ENCODE results near the gene ADPRS.

ADPRS gene

DNA sequence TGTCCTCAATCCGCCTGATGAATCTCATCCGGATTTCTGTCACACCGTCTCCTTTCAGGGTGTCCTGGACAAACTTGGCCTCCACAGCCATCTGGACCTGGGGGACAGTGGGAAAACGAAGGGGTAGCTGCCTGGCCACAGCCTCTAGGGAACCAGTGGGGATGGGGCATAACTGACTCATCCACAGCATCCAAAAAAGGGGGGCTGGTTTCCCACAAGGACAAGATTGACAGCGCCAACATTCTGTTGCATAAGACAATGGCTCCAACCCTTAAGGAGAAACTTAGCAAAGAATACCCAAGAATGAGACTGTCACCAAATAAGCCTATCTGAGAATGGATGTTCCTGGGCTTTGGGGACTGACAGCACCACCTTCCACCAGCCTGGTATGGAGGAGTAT, 48.5 kb downstream of the ADPRS start:
- H3K4me3 ChIP-seq (ENCODE audit: low read depth, low read length) = no peak overlapping the region
- TF ChIP-seq, protein P1, sequence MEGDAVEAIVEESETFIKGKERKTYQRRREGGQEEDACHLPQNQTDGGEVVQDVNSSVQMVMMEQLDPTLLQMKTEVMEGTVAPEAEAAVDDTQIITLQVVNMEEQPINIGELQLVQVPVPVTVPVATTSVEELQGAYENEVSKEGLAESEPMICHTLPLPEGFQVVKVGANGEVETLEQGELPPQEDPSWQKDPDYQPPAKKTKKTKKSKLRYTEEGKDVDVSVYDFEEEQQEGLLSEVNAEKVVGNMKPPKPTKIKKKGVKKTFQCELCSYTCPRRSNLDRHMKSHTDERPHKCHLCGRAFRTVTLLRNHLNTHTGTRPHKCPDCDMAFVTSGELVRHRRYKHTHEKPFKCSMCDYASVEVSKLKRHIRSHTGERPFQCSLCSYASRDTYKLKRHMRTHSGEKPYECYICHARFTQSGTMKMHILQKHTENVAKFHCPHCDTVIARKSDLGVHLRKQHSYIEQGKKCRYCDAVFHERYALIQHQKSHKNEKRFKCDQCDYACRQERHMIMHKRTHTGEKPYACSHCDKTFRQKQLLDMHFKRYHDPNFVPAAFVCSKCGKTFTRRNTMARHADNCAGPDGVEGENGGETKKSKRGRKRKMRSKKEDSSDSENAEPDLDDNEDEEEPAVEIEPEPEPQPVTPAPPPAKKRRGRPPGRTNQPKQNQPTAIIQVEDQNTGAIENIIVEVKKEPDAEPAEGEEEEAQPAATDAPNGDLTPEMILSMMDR (IDR thresholded peaks at IDR 0.05; ENCODE audit: borderline replicate concordance, insufficient read depth, low read depth, low read length) = no peak

DNA sequence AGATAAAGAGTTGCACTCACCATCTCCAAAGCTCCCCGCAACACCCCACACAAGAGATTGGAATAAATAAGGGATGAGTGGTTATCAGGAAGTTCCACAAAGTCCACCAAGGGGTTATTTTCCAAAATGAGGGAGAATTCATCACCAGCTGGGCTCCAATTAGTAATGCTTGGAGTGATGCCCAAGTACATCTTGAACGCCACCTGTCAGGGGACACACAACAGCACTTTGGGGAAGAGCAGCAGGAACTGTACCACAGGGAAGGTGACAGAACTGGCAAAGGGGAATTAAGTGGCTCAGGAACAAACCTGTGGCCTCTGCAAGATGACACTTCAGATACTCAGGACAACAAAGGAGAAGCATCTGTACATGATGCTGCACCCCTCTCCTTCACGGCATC, 49.1 kb downstream of the ADPRS start:
- TF ChIP-seq, protein P1 (IDR thresholded peaks at IDR 0.05; ENCODE audit: borderline replicate concordance, insufficient read depth, low read depth, low read length) = no peak

DNA sequence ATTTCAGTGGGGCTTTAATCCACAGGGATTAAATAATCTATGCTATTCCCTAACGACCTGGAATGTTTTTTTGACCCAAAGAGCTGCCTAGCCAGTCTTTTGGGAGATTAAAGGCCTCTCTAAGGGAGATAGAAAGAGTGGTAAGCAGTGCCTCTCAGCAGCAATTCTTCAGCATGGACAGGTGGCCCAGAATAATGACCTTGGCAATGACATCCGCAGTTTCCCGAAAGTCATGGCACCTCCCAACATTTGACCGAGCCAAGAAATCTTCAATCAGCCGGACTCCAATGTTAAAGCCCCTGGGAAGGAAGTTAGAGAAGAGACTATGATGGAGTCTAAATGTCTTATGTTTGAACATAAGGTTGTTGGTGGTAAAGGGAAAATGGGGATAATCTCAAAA, 50.8 kb downstream of the ADPRS start:
- TF ChIP-seq, protein P1 (IDR thresholded peaks at IDR 0.05; ENCODE audit: borderline replicate concordance, insufficient read depth, low read depth, low read length) = no peak

More for the DNA sequence above, 49.1 kb downstream of the ADPRS start:
- no peak overlapping the region for H3K4me3 ChIP-seq (ENCODE audit: low read depth, low read length)

DNA sequence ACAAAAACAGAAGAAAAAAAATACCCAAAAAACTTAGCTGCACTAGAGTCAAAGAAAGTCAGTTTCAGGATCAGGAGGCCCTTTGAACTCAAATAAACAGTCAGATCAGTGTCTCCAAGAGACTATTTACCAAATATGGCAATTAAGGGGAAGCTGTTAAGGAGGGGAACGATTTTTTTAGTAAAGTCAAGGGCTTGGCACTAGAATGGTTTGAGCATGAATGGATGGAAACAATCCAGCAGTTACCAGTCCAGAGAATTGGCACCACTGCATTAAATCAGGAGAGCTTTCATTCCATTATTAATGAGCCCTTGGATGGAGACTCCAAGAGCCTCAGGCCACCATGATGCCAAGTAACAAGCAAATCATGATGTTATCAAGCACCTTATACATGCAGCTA, 53.4 kb downstream of the ADPRS start:
- H3K4me3 ChIP-seq (ENCODE audit: low read depth, low read length) = no peak overlapping the region
- TF ChIP-seq, protein P1 (IDR thresholded peaks at IDR 0.05; ENCODE audit: borderline replicate concordance, insufficient read depth, low read depth, low read length) = no peak

More for the DNA sequence above, 50.8 kb downstream of the ADPRS start:
- no peak overlapping the region for H3K4me3 ChIP-seq (ENCODE audit: low read depth, low read length)

DNA sequence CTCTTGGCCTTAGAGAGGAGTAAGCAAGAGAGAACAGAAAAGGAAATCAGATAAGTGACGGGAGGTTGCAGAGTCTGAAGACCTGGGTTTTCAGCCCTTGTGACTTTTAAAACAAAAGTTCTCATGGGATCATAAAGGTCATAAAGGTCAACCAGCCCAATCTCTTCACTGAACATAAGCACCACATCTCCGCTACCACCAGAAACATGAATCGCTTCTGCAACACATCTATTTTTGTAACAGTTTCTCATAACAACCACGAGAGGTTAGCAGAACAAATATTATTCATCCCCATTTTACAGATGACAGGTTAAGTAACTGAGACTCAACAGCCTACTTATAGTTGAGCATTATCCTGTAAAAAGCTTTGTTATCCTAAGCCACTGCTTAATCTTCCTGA, 54.7 kb downstream of the ADPRS start:
- TF ChIP-seq, protein P1 (IDR thresholded peaks at IDR 0.05; ENCODE audit: borderline replicate concordance, insufficient read depth, low read depth, low read length) = no peak
- H3K4me3 ChIP-seq (ENCODE audit: low read depth, low read length) = no peak overlapping the region

Measured in GM12875 (cell line).